H1 (cell line): ENCODE data around the gene SLC13A3. TPM values are rescaled to one million over a fixed set of nuclear protein-coding genes. Genes with fewer than 3 reads are reported as not detected.

Experiments
- CBX8 ChIP-seq: fragments of 300-800, 300-1000 bp; sonication (generic); IDR thresholded peaks from 2 replicates; pipeline ENCODE4 v1.7.1; 2016; ENCODE audit warnings: low read depth, low read length, borderline replicate concordance
- FOSL1 ChIP-seq: IDR thresholded peaks from 2 replicates; pipeline ENCODE4 v1.6.1; 2011; ENCODE audit warnings: mild to moderate bottlenecking, low read depth, low read length, moderate library complexity; ENCODE audit not compliant: insufficient read depth
- MAFK ChIP-seq: IDR thresholded peaks from 2 replicates; pipeline ENCODE4 v1.6.1; 2012; ENCODE audit warnings: low read depth, mild to moderate bottlenecking, improper control_type of control experiment, low read length
- SP4 ChIP-seq: IDR thresholded peaks from 2 replicates; pipeline ENCODE4 v1.6.1; 2012; ENCODE audit warnings: low read length, inconsistent platforms
- SRF ChIP-seq: IDR thresholded peaks from 2 replicates; pipeline ENCODE4 v1.6.1; 2011; ENCODE audit warnings: mild to moderate bottlenecking, low read depth, low read length, moderate library complexity
- polyA plus RNA-seq, 7 experiments: library from polyadenylated mRNA; depleted of rRNA in 3 of 7; stranded (reverse) in 5 of 7; unstranded in 2 of 7; fragments of >200 nt in 5 of 7; fragments of 200-250 nt in 2 of 7; gene quantifications; 1 replicate in 5 of 7; 2 replicates in 1 of 7; 4 replicates in 1 of 7; pipeline versions ENCODE4 v1.2.1 to v1.2.3, GENCODE V29; 2011 to 2013; ENCODE audit warnings: missing spikeins in 2 of 7, mixed read lengths in 2 of 7
- total RNA-seq: library from RNA; stranded (reverse); fragmentation: NEBNext Ultra II Directional; extraction: Animal tissue kit (Norgen Biotek cat#: 25700); gene quantifications from 2 replicates; pipeline ENCODE4 v1.2.1, GENCODE V29; 2021
- TF ChIP-seq, protein P1 (sequence below), 3 experiments: IDR thresholded peaks; 1 replicate in 2 of 3; 2 replicates in 1 of 3; pipeline versions ENCODE4 v1.5.1 to v1.6.1; 2011; ENCODE audit warnings: low read length in 3 of 3, mild to moderate bottlenecking in 3 of 3, inconsistent platforms in 2 of 3, low read depth in 1 of 3, moderate library complexity in 1 of 3; ENCODE audit not compliant: insufficient read depth in 1 of 3; ENCODE audit errors: control extremely low read depth in 1 of 3

Gene SLC13A3
- total and polyA plus RNA-seq, 2 of the 8 experiments (the other 6 are each of a cell fraction or from before 2014, with no cell fraction given): 9.4 to 12.6 TPM

GRCh38 chr20:46631874-46632446 is 19.3 kb downstream of the SLC13A3 start (continued):
- TF ChIP-seq FOSL1 (no peak), MAFK (no peak), CBX8 (no peak), SRF (no peak), SP4 (no peak)
- TF ChIP-seq, protein P1, sequence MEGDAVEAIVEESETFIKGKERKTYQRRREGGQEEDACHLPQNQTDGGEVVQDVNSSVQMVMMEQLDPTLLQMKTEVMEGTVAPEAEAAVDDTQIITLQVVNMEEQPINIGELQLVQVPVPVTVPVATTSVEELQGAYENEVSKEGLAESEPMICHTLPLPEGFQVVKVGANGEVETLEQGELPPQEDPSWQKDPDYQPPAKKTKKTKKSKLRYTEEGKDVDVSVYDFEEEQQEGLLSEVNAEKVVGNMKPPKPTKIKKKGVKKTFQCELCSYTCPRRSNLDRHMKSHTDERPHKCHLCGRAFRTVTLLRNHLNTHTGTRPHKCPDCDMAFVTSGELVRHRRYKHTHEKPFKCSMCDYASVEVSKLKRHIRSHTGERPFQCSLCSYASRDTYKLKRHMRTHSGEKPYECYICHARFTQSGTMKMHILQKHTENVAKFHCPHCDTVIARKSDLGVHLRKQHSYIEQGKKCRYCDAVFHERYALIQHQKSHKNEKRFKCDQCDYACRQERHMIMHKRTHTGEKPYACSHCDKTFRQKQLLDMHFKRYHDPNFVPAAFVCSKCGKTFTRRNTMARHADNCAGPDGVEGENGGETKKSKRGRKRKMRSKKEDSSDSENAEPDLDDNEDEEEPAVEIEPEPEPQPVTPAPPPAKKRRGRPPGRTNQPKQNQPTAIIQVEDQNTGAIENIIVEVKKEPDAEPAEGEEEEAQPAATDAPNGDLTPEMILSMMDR (IDR thresholded peaks at IDR 0.05; ENCODE audit: control extremely low read depth in 1 of 3, insufficient read depth in 1 of 3, low read depth in 1 of 3, low read length in 3 of 3): no peak
